Esophagus squamous epithelium (tissue), 5 donors: ENCODE results near the gene ARHGEF33. TPM values are rescaled to one million over a fixed set of nuclear protein-coding genes. Genes with fewer than 3 reads are reported as not detected.

Source experiments
- DNase-seq: peaks from one replicate; lab custom pipeline; 2025; lab: John Stamatoyannopoulos, UW
- H3K27ac ChIP-seq, 4 donors: fragments of 200-600 bp; sonication (generic); one replicate each; pipeline ENCODE4 v1.5.1; 2016 to 2019; ENCODE audit warnings: mild to moderate bottlenecking in 1 of 4
- H3K27me3 ChIP-seq, 4 donors: fragments of 200-600 bp; sonication (generic); 1 replicate in 3 of 4; 2 replicates in 1 of 4; pipeline versions ENCODE4 v1.5.1 to v1.6.0; 2017 to 2021; ENCODE audit warnings: antibody characterized with exemption in 1 of 4
- H3K36me3 ChIP-seq, 3 donors: fragments of 200-600 bp; sonication (generic); one replicate each; pipeline ENCODE4 v1.5.1; 2016 to 2019
- H3K4me1 ChIP-seq, 3 donors: fragments of 200-600 bp; sonication (generic); one replicate each; pipeline ENCODE4 v1.5.1; 2017 to 2019
- H3K4me3 ChIP-seq, 4 donors: fragments of 200-600 bp; sonication (generic); 1 replicate in 3 of 4; 2 replicates in 1 of 4; pipeline ENCODE4 v1.5.1; 2016 to 2019; ENCODE audit warnings: mild to moderate bottlenecking in 2 of 4, moderate library complexity in 1 of 4
- H3K9me3 ChIP-seq, 3 donors: fragments of 200-600 bp; sonication (generic); one replicate each; pipeline ENCODE4 v1.5.1; 2016 to 2019
- POLR2A ChIP-seq, 4 donors: fragments of 450-650 bp; IDR thresholded peaks; one replicate each; pipeline ENCODE4 v1.6.1; 2017; ENCODE audit warnings: antibody characterized with exemption in 4 of 4, mild to moderate bottlenecking in 4 of 4, moderate library complexity in 3 of 4
- WGBS, 2 donors: methylation state at CpG; one replicate each; pipeline ENCODE4 v1.1.5; 2018; 5-methylcytosine and 5-hydroxymethylcytosine counted together
- intact Hi-C: fragments of 100-400 bp; cut with DNase I; formaldehyde crosslinking; loops from one replicate; pipeline ENCODE4 v1.15.0; 2022
- total RNA-seq, 4 donors: library from RNA; depleted of rRNA; stranded (reverse); fragments of >200 nt; gene quantifications; one replicate each; pipeline ENCODE4 v1.1.0, GENCODE V29; 2016
- TF ChIP-seq, protein P1 (sequence below), 6 experiments: fragments of 450-650 bp in 4 of 6; fragments of 200-600 bp in 2 of 6; sonication (generic) in 2 of 6; IDR thresholded peaks; one replicate each; pipeline ENCODE4 v1.5.1; 2016 to 2019; ENCODE audit warnings: antibody characterized with exemption in 6 of 6, mild to moderate bottlenecking in 4 of 6, moderate library complexity in 4 of 6
- donor health status: DM: yes; HTN: yes; CAD: no.

Gene ARHGEF33
- total RNA-seq, 4 donors from 2014 or later, result 0.04 to 0.49 (median 0.35) TPM

DNA sequence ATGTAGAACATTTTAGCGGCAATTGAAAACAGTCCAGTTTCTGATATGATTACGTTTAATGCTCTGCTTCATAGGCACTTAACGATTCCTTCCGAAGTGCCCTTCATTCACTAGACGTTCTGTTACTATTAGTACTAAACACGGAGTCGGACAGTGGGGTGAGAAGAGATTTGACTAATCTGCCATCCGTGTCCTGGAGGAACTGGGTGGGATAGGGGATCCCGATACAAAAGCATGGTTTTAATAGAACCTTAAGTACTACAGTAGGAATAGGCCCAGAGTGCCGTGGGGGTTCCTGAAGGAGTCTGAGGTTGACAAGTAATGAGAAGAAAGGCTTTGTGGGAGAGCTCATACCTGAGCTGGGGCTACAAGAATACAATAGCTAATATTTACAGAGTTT, 13.3 kb upstream of the ARHGEF33 start:
- Histone ChIP-seq H3K36me3 (peaks cover 0 to 3% (median 0%) of the 10 kb centered on the region in 3 donors), H3K27me3 (no peaks in the 10 kb centered on the region), H3K4me3 (peak overlapping the region; percentile 83 to 91 (median 88)), H3K4me1 (peaks cover 8 to 20% (median 12%) of the 10 kb centered on the region in 3 donors), H3K27ac (peak overlapping the region in 3 of 4 donors; percentile 72 to 84 (median 82)), H3K9me3 (no peaks in the 10 kb centered on the region)
- TF ChIP-seq, protein P1, sequence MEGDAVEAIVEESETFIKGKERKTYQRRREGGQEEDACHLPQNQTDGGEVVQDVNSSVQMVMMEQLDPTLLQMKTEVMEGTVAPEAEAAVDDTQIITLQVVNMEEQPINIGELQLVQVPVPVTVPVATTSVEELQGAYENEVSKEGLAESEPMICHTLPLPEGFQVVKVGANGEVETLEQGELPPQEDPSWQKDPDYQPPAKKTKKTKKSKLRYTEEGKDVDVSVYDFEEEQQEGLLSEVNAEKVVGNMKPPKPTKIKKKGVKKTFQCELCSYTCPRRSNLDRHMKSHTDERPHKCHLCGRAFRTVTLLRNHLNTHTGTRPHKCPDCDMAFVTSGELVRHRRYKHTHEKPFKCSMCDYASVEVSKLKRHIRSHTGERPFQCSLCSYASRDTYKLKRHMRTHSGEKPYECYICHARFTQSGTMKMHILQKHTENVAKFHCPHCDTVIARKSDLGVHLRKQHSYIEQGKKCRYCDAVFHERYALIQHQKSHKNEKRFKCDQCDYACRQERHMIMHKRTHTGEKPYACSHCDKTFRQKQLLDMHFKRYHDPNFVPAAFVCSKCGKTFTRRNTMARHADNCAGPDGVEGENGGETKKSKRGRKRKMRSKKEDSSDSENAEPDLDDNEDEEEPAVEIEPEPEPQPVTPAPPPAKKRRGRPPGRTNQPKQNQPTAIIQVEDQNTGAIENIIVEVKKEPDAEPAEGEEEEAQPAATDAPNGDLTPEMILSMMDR (IDR thresholded peaks at IDR 0.05), result no peak
- TF ChIP-seq POLR2A (IDR thresholded peaks at IDR 0.05), result no peak
- intact Hi-C loops, result no loop called here
- 21 to 31% methylated on average over 10 of the region's 10 CpGs for WGBS, 2 donors
- DNase-seq, result no peak

DNA sequence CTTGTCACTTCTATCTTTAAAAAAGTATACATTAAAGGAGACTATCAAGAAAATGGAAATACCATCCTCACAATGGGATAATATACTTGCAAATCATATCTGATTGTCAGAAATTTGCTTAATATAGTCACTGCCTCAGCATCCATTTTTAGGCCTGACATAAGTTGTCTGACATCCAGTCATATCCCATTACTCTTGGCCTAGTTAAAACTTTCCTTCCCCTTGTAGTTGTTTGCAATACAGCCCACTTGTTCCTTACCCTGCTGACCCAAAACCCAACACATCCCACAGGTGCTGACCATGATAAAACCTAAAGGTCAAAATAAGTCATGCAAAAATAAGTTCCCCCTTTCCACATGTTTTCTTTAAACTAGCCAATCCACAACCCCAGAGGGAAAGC, 3.6 kb upstream of the ARHGEF33 start:
- DNase-seq, result no peak
- peaks cover 0 to 24% (median 0%) of the 10 kb centered on the region in 3 donors for H3K36me3 ChIP-seq
- H3K9me3 ChIP-seq, result no peaks in the 10 kb centered on the region
- no peak overlapping the region for H3K27ac ChIP-seq
- no peaks in the 10 kb centered on the region for H3K4me1 ChIP-seq
- TF ChIP-seq, protein P1 (IDR thresholded peaks at IDR 0.05), result no peak
- H3K27me3 ChIP-seq, result no peaks in the 10 kb centered on the region
- H3K4me3 ChIP-seq, result no peak overlapping the region
- intact Hi-C loops, result no loop called here

GRCh38 chr2:38887347-38887746, 2.3 kb upstream of the ARHGEF33 start:
- Histone ChIP-seq H3K27me3 (no peaks in the 10 kb centered on the region), H3K4me3 (no peak overlapping the region), H3K4me1 (no peaks in the 10 kb centered on the region), H3K36me3 (peaks cover 0 to 15% (median 0%) of the 10 kb centered on the region in 3 donors), H3K9me3 (no peaks in the 10 kb centered on the region), H3K27ac (no peak overlapping the region)
- intact Hi-C loops, result no loop called here
- no peak for DNase-seq
- no peak for TF ChIP-seq POLR2A (IDR thresholded peaks at IDR 0.05)
- TF ChIP-seq, protein P1 (IDR thresholded peaks at IDR 0.05), result no peak
- WGBS, 2 donors, result 80 to 92% methylated on average over 4 of the region's 4 CpGs

GRCh38 chr2:38887902-38888554, 1.6 kb upstream of the ARHGEF33 start:
- H3K4me3 ChIP-seq, result no peak overlapping the region
- peaks cover 0 to 9% (median 0%) of the 10 kb centered on the region in 3 donors for H3K36me3 ChIP-seq
- no peak overlapping the region for H3K27ac ChIP-seq
- DNase-seq, result no peak
- intact Hi-C loops, result no loop called here
- H3K9me3 ChIP-seq, result no peaks in the 10 kb centered on the region
- WGBS, 2 donors, result 79 to 100% methylated on average over 1 of the region's 1 CpG
- H3K4me1 ChIP-seq, result no peaks in the 10 kb centered on the region
- no peaks in the 10 kb centered on the region for H3K27me3 ChIP-seq
- TF ChIP-seq, protein P1 (IDR thresholded peaks at IDR 0.05), result no peak
- TF ChIP-seq POLR2A (IDR thresholded peaks at IDR 0.05), result no peak

- intact Hi-C loops, result no loop called here
- TF ChIP-seq POLR2A (IDR thresholded peaks at IDR 0.05), result no peak
- TF ChIP-seq, protein P1 (IDR thresholded peaks at IDR 0.05), result no peak
- H3K9me3 ChIP-seq, result no peaks in the 10 kb centered on the region
- no peak overlapping the region for H3K4me3 ChIP-seq
- DNase-seq, result no peak
- no peaks in the 10 kb centered on the region for H3K4me1 ChIP-seq
- H3K36me3 ChIP-seq, result no peaks in the 10 kb centered on the region
- H3K27ac ChIP-seq, result no peak overlapping the region
- no peaks in the 10 kb centered on the region for H3K27me3 ChIP-seq
Measured at GRCh38 chr2:38889045-38889444, 630 bp upstream of the ARHGEF33 start.
